ENCODE measurements around the gene DLX5. TPM values are rescaled to one million over a fixed set of nuclear protein-coding genes. Genes with fewer than 3 reads are reported as not detected.
"Not testable (repeated sequence)": the region's sequence is repeated elsewhere in the genome, so short reads cannot be mapped to it uniquely, and the experiment has no call there.

DLX5 gene
- 0.49 TPM for total RNA-seq

GRCh38 chr7:97024209-97025129 lies at the start of gene DLX5:
TSS of gene DLX5 (minus strand) at chr7:97024831. CDS start at chr7:97024623, 208 bp downstream.
- DNase-seq (ENCODE audit: low spot score) (peak; percentile 75), ATAC-seq (peak; percentile 80)
- intact Hi-C loops (cut with DNase I) = loop anchor here (10.0 kb wide), 2 partner anchors 960 to 1110 kb away; no protein-coding TSS in a partner anchor

- ATAC-seq; DNase-seq (ENCODE audit: low spot score); intact Hi-C loops (cut with DNase I): not testable (repeated sequence)
Measured at GRCh38 chr7:97072025-97072424, 47.4 kb upstream of the DLX5 start.

GRCh38 chr7:97064972-97065587 lies 40.4 kb upstream of the DLX5 start:
- DNase-seq (ENCODE audit: low spot score) (no peak), ATAC-seq (peak; percentile 69)
- intact Hi-C loops (cut with DNase I) = no loop called here

- intact Hi-C loops (cut with DNase I) = no loop called here
- ATAC-seq (no peak), DNase-seq (ENCODE audit: low spot score) (no peak)
Measured at GRCh38 chr7:97064020-97064419, 39.4 kb upstream of the DLX5 start.

- no peak for ATAC-seq
- intact Hi-C loops (cut with DNase I) = no loop called here
Measured at GRCh38 chr7:97043281-97043680, 18.6 kb upstream of the DLX5 start.

GRCh38 chr7:97039374-97040065 lies 14.9 kb upstream of the DLX5 start:
- ATAC-seq = no peak
- intact Hi-C loops (cut with DNase I) = no loop called here

More at GRCh38 chr7:97043281-97043680, 18.6 kb upstream of the DLX5 start:
- DNase-seq (ENCODE audit: low spot score) = no peak

GRCh38 chr7:97034213-97034852 lies 9.7 kb upstream of the DLX5 start:
- ATAC-seq; DNase-seq (ENCODE audit: low spot score); intact Hi-C loops (cut with DNase I): not testable (repeated sequence)

More at GRCh38 chr7:97039374-97040065, 14.9 kb upstream of the DLX5 start:
- DNase-seq (ENCODE audit: low spot score) = no peak

- intact Hi-C loops (cut with DNase I) = loop anchor here (10.0 kb wide), 2 partner anchors 963 to 1113 kb away; no protein-coding TSS in a partner anchor
- DNase-seq (ENCODE audit: low spot score) = peak; percentile 87
- ATAC-seq = peak; percentile 86
Measured at GRCh38 chr7:97027427-97028234, 3.0 kb upstream of the DLX5 start.

GRCh38 chr7:97026715-97027426 lies 2.2 kb upstream of the DLX5 start:
- intact Hi-C loops (cut with DNase I) = loop anchor here (10.0 kb wide), 2 partner anchors 962 to 1112 kb away; no protein-coding TSS in a partner anchor
- ATAC-seq (peak; percentile 9), DNase-seq (ENCODE audit: low spot score) (no peak)

GRCh38 chr7:97025983-97026714 lies 1.5 kb upstream of the DLX5 start:
- DNase-seq (ENCODE audit: low spot score) = peak; percentile 59
- no peak for ATAC-seq
- intact Hi-C loops (cut with DNase I) = loop anchor here (10.0 kb wide), 2 partner anchors 961 to 1111 kb away; no protein-coding TSS in a partner anchor

GRCh38 chr7:97025130-97025499 lies 484 bp upstream of the DLX5 start:
- ATAC-seq = no peak
- intact Hi-C loops (cut with DNase I) = loop anchor here (10.0 kb wide), 2 partner anchors 960 to 1110 kb away; no protein-coding TSS in a partner anchor

GRCh38 chr7:97022491-97023306 lies 1.9 kb downstream of the DLX5 start:
- no peak for DNase-seq (ENCODE audit: low spot score)
- intact Hi-C loops (cut with DNase I) = loop anchor here (10.0 kb wide), 2 partner anchors 958 to 1108 kb away; no protein-coding TSS in a partner anchor
- no peak for ATAC-seq

More at GRCh38 chr7:97025130-97025499, 484 bp upstream of the DLX5 start:
- DNase-seq (ENCODE audit: low spot score) = no peak

- DNase-seq (ENCODE audit: low spot score) (no peak), ATAC-seq (no peak)
- intact Hi-C loops (cut with DNase I) = loop anchor here (10.0 kb wide), 2 partner anchors 957 to 1107 kb away; no protein-coding TSS in a partner anchor
Measured at GRCh38 chr7:97021747-97022490, 2.7 kb downstream of the DLX5 start.

- no peak for DNase-seq (ENCODE audit: low spot score)
- no peak for ATAC-seq
- intact Hi-C loops (cut with DNase I) = loop anchor here (10.0 kb wide), 2 partner anchors 956 to 1106 kb away; no protein-coding TSS in a partner anchor
Measured at GRCh38 chr7:97020996-97021746, 3.5 kb downstream of the DLX5 start.

Measured in sciatic nerve (tissue), 2 donors.